GM18858 (cell line): ENCODE measurements around the gene NYAP1.
"Not testable (repeated sequence)": the region's sequence is repeated elsewhere in the genome, so short reads cannot be mapped to it uniquely, and the experiment has no call there.

Experiments used
- ATAC-seq: cut with Tn5 transposase; IDR thresholded peaks from one replicate; pipeline ENCODE4 v1.9.1; 2021; ENCODE audit not compliant: unreplicated experiment

Gene NYAP1

GRCh38 chr7:100481466-100481865, 2.3 kb upstream of the NYAP1 start:
- no peak for ATAC-seq

- no peak for ATAC-seq
Measured at GRCh38 chr7:100482728-100483089, 1.0 kb upstream of the NYAP1 start.

- ATAC-seq = peak; percentile 42
Measured at GRCh38 chr7:100483090-100483721, 521 bp upstream of the NYAP1 start.

- no peak for ATAC-seq
Measured at GRCh38 chr7:100484673-100485045, 932 bp downstream of the NYAP1 start.

- no peak for ATAC-seq
Measured at GRCh38 chr7:100485471-100485876, 1.7 kb downstream of the NYAP1 start.

GRCh38 chr7:100486111-100486636, 2.4 kb downstream of the NYAP1 start:
- no peak for ATAC-seq

- ATAC-seq = no peak
Measured at GRCh38 chr7:100486753-100487446, 3.2 kb downstream of the NYAP1 start.

GRCh38 chr7:100488333-100489095, 4.8 kb downstream of the NYAP1 start:
- no peak for ATAC-seq

GRCh38 chr7:100489121-100489520, 5.4 kb downstream of the NYAP1 start:
- no peak for ATAC-seq

GRCh38 chr7:100489824-100490223, 6.1 kb downstream of the NYAP1 start:
- ATAC-seq = no peak

GRCh38 chr7:100490483-100491191, 6.9 kb downstream of the NYAP1 start:
- ATAC-seq = no peak

- ATAC-seq = no peak
Measured at GRCh38 chr7:100491192-100491578, 7.5 kb downstream of the NYAP1 start.

- ATAC-seq = no peak
Measured at GRCh38 chr7:100492738-100493475, 9.2 kb downstream of the NYAP1 start.

- ATAC-seq = no peak
Measured at GRCh38 chr7:100493476-100494264, 9.9 kb downstream of the NYAP1 start.

GRCh38 chr7:100496509-100496908, 12.8 kb downstream of the NYAP1 start:
- ATAC-seq = no peak

GRCh38 chr7:100500743-100501142, 17.0 kb downstream of the NYAP1 start:
- not testable (repeated sequence) for ATAC-seq

GRCh38 chr7:100504031-100504430, 20.3 kb downstream of the NYAP1 start:
- ATAC-seq = not testable (repeated sequence)

GRCh38 chr7:100504887-100505611, 21.3 kb downstream of the NYAP1 start:
- ATAC-seq = no peak

GRCh38 chr7:100506356-100506923, 22.7 kb downstream of the NYAP1 start:
- no peak for ATAC-seq
